GM19463 (cell line): ENCODE measurements around the gene SELENOI.
"Not testable (repeated sequence)": the region's sequence is repeated elsewhere in the genome, so short reads cannot be mapped to it uniquely, and the experiment has no call there.

Experiments used
- ATAC-seq: cut with Tn5 transposase; IDR thresholded peaks from one replicate; pipeline ENCODE4 v1.9.1; 2021; ENCODE audit warnings: mild to moderate bottlenecking, moderate library complexity; ENCODE audit not compliant: unreplicated experiment

SELENOI gene

GRCh38 chr2:26326514-26326913 is 19.4 kb upstream of the SELENOI start:
- ATAC-seq: no peak

- ATAC-seq: no peak
These were observed 18.4 kb upstream of the SELENOI start for GRCh38 chr2:26327291-26328272.

GRCh38 chr2:26329083-26329482 is 16.9 kb upstream of the SELENOI start:
- ATAC-seq: not testable (repeated sequence)

- ATAC-seq: peak; percentile 75
These were observed 15.8 kb upstream of the SELENOI start for GRCh38 chr2:26330114-26330549.

- no peak for ATAC-seq
These were observed 15.3 kb upstream of the SELENOI start for GRCh38 chr2:26330604-26331003.

- ATAC-seq: not testable (repeated sequence)
These were observed 14.6 kb upstream of the SELENOI start for GRCh38 chr2:26331321-26331720.

GRCh38 chr2:26333293-26333692 is 12.7 kb upstream of the SELENOI start:
- ATAC-seq: no peak

GRCh38 chr2:26335231-26335630 is 10.7 kb upstream of the SELENOI start:
- no peak for ATAC-seq

GRCh38 chr2:26336719-26337118 is 9.2 kb upstream of the SELENOI start:
- ATAC-seq: no peak

- ATAC-seq: no peak
These were observed 8.6 kb upstream of the SELENOI start for GRCh38 chr2:26337298-26337697.

GRCh38 chr2:26340831-26341230 is 5.1 kb upstream of the SELENOI start:
- no peak for ATAC-seq

GRCh38 chr2:26344581-26345282 is 1.2 kb upstream of the SELENOI start:
- no peak for ATAC-seq

GRCh38 chr2:26345283-26345544 is 729 bp upstream of the SELENOI start:
- no peak for ATAC-seq

- no peak for ATAC-seq
These were observed 611 bp downstream of the SELENOI start, which contains the start of gene ADGRF3 for GRCh38 chr2:26346454-26347053. TSS of gene ADGRF3 (minus strand) at chr2:26346789. CDS start at chr2:26346234, 555 bp downstream.

GRCh38 chr2:26347286-26347865 is 1.4 kb downstream of the SELENOI start:
- no peak for ATAC-seq

- ATAC-seq: no peak
These were observed 3.7 kb downstream of the SELENOI start for GRCh38 chr2:26349690-26350089.

GRCh38 chr2:26351375-26352090 is 5.6 kb downstream of the SELENOI start:
- no peak for ATAC-seq

- no peak for ATAC-seq
These were observed 6.9 kb downstream of the SELENOI start for GRCh38 chr2:26352892-26353291.

- ATAC-seq: not testable (repeated sequence)
These were observed 8.5 kb downstream of the SELENOI start for GRCh38 chr2:26354469-26354868.
